Measurements from ENCODE around the gene NOL4L.

NOL4L gene

DNA sequence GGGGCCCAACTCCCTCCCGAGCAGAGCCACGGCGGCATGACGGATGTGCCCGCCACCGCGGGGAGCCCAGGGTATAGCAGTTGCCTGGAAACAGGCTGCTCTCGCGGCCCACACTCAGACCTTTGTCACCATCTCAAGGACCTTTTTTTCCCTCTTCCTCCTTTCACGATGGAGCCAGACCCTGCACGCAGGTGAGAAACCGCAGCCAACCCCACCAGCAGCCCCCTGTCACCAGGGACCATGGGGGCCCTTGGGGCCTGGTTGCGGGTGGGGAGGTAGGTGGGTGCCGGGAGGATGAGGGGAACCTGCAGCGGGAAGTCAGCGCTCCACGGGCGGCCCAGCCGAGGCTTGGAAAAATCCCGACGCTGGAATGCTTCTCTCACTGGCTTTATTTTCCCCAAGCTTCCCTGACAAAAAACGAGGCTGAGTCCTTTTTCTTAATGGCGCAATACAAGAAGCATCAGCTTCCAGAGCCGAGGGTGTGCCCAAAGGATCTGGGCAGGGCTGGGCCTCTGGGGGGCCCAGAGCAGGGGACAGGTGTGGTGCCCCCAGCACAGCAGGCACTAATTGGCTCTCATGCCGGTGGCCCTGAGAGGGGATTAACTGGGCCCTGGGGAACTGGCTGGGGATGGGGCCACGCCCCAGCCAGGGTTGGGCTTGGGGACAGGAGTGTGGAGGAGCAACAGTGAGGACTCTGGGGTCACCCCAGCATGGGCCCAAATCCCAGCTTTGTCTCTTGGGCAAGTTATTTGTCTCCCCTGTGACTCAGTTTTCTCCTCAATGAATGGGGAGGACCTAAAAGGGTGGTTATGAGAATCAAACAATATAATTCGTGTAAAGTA lies 23.9 kb downstream of the NOL4L start:
- no peak for DNase-seq (ENCODE audit: low spot score)

DNA sequence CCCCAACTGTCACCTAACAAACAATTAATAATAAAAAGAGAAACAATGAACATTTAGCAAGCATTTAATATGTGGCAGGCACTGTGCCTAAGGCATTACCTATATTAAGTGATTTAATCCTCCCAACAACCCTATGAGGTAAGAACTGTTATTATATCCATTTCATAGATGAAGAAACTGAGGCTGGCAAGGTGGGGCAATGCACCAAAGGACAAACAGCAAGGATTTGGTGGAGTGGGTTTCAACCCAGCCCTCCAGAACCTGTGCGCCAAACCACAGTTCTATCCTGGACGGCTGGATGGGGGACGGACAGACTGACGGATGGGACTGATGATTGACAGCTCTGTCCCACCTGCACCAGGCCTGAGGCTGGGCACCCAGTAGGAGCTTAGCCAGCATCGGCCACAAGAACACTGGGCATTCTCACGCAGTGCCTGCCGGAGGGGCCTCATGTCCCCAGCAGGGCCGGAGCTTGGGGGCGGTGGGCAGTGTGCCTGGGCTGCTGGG lies 24.6 kb downstream of the NOL4L start:
- DNase-seq (ENCODE audit: low spot score), result no peak

DNA sequence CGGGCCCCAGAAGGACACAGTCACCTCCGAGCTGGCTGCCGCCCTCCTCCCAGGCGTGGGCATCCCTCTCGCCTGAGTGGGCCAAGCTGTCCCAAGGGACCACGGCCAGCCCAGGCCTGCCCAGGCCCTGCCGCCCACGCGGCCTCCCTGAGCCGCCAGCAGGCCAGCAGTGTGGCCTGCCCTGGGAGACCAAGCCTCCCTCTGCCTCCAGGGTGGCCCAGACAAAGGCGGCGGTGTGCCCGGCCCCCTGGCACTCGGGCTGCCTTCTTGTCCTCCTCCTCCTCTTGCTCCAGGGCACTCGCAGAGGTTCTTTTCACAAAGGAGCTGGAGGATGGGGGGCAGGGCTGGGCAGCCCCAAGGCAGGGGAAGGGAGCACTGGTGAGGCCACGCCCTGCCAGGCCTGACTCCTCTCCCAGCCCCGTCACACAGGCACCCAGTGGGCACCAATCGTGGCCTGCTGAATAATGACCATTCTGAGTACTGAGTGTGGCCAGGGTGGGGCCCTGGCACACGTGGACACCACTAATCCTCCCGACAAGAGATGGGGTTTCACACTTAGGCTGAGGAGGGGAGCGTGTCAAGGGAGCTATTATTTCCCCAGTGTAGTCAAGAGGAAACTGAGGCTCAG lies 25.3 kb downstream of the NOL4L start:
- no peak for DNase-seq (ENCODE audit: low spot score)

DNA sequence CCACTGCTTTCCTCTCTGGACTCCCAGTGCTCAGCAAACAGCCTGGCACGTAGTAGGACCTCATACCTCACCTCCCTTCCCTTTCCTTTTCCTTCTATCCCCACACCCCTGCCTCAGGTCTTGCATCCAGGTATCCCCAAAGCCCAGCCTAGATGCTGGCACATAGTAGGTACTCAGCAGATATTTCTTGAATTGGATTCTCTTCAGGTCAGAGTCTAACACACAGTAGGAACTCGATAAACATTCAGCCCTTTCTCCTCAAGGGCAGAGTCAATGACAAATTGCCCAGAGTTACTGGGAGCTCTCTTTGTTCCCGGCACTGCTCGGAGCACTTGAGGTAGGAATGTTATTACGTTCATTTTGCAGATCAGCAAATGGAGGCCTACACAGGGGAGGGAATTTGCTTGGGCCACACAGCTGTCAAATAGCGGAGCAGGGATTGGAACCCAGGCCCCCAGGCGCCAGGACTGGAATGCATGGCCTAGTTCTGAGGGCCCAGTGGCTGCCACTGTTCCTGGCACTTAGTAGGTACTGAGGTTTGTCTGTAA lies 25.9 kb downstream of the NOL4L start:
- DNase-seq (ENCODE audit: low spot score), result no peak

DNA sequence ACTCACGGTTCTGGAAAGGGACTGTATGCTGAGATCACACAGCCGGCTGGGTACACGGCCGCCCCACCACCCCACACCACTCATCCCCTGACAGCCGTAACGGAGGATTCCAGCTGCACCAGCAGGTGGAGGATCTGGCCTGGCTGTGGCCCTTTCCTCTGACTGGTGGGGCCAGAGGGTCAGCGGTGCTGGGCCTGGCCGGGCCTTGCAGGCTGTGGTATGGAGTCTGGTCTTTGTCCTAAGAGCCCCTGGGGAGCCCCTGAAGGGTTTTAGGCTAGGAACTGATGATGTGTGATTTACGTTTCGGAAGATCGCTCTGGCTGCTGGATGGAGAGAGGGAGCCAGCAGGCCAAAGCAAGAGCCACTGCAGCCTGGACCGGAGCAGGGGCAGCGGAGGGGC lies 26.6 kb downstream of the NOL4L start:
- no peak for DNase-seq (ENCODE audit: low spot score)

DNA sequence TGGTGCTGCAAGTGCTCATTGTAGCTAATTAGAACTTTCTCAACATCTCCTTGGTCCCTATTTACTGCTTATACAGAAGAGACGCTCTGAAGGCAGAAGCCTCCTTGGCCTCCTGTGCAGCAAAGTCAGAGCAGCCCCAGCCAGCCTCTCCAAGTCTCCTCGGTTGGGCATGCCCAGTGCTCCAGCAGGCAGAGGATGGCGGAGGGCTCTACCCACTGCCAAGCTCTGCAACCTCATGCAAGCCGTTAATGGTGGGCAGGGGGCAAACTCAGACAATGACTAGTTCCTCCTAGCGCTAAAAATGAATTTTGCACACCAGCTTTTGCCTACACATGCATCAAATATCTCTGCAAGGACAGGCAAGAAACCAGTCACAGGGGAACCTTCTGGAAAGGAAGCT lies 27.8 kb downstream of the NOL4L start:
- no peak for DNase-seq (ENCODE audit: low spot score)

DNA sequence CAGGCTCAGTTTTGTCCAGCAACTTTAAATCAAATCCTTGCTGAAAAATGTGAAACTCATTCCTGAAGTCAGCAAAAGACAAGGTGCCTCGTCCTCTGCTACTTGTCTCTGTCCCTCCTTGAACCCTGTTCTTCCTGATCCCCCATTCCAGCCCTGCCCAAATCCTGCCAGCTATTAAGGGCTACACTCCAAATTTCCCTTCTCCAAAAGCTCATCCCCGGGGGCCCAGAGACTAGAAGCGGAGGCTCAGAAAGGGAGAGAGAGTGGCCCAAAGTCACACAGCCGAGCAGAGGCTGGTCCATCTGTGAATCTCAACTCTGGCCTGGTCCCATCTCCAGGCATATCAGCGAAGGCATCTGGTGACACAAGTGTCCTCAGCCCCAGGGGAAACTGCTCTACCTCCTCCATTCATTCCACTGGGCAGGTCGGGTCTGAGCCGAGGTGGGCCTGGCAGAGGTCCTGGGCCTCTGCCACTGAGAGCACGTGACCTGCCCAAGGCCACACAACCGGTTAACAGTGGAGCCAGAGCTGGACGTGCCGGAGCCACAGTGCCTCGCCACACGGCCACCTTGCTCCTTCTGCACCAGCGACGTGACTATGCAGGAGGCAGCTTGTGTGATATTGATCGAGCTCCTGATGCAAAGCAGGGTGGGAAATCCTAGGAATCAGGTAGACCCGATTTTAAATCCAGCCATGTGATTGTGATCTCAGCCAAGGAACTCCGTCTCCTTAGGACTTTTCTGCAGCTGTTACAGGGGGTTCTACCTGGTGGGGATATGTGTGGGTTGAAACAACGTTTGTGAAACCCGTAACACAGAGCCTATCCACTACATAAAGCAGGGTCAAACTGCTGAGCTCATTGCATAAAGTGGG lies 28.6 kb downstream of the NOL4L start:
- no peak for DNase-seq (ENCODE audit: low spot score)

DNA sequence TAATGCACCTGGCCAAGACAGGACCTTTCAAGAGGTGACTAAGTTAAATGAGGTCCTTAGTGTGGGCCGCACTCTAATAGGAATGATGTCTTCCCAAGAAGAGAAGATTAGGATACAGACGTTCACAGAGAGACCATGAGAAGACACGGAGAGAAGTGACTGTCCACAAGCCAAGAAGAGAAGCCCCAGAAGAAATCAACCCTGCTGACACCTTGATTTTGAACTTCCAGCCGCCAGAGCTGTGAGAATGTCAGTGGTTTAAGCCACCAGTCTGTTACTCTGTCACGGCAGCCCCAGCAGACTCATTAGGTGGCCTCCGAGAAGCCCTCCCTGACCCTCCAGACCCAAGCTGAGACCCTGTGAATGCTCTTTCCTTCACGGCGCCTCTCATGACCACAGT lies 29.5 kb downstream of the NOL4L start:
- no peak for DNase-seq (ENCODE audit: low spot score)

DNA sequence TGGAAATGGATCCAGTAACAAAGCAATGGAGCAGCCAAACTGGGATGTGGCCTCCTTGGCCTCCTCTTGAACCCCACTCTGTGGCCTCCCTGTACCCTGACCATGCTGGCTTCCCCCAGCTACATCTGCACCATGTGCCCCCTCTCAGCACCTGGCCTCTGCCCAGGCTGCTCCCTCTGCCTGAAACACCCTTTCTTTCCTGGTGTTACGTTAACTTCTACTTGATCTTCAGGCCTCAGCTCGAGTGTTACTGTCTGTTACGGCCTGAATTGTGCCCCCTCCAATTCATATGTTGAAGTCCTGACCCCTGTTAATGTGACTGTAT lies 30.2 kb downstream of the NOL4L start:
- no peak for DNase-seq (ENCODE audit: low spot score)

DNA sequence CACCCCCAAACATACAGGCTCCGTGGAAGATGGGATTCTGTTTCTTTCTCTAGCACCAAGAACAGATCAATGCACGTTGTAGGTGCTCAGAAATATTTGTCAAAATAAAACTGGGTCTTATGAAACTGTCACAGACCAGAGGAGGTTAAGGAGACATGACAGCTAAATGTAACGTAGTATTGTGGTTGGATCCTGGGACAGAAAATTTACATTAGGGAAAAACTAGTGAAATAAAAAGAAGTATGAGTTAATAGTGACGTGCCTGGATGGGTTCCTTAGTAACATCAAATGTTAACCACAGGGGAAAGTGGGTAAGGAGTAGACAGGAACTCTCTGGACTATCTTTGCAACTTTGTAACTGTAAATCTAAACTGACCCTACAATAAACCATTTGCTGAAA lies 31.5 kb downstream of the NOL4L start:
- DNase-seq (ENCODE audit: low spot score), result no peak

DNA sequence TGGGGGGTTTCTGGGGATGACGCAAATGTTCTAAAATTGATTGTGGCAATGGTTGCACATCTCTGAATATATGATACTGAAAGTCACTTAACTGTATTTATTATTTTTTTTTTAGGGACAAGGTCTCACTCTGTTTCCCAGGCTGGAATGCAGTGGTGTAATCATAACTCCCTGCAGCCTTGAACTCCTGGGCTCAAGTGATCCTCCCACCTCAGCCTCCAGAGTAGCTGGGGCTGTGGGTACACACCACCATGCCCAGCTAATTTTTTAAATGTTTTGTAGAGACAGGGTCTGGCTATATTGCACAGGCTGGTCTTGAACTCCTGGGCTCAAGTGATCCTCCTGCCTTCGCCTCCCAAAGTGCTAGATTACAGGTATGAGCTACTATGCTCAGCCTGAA lies 33.4 kb downstream of the NOL4L start:
- DNase-seq (ENCODE audit: low spot score), result no peak

DNA sequence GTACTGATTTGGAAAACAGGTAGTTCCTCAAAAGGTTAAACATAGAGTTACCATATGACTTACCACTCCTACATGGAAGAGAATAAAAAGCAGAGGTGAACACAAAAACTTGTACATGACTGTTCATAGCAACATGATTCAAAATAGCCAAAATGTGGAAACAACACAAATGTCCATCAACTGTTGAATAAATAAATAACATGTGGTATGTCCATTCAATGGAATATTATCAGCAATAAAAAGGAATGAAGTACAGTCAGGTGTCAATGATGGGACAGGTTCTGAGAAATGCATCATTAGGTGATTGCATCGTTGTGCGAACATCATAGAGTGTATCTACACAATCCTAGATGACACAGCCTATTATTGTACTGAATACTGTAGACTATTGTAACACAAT lies 35.3 kb downstream of the NOL4L start:
- DNase-seq (ENCODE audit: low spot score), result no peak

DNA sequence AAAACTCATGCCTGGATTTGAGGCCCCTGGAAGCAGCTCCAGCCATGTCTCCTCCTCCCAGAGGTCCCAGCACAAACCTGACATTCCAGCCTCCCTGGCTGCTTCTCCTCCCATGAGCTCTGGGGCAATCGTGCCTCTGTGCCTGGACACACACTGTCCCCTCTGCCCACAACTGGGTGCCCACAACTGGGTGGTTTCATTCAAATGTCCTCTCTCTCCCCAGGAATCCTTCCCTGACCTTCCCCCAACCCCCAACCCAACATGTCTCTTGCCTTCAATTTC lies 37.4 kb downstream of the NOL4L start:
- no peak for DNase-seq (ENCODE audit: low spot score)

DNA sequence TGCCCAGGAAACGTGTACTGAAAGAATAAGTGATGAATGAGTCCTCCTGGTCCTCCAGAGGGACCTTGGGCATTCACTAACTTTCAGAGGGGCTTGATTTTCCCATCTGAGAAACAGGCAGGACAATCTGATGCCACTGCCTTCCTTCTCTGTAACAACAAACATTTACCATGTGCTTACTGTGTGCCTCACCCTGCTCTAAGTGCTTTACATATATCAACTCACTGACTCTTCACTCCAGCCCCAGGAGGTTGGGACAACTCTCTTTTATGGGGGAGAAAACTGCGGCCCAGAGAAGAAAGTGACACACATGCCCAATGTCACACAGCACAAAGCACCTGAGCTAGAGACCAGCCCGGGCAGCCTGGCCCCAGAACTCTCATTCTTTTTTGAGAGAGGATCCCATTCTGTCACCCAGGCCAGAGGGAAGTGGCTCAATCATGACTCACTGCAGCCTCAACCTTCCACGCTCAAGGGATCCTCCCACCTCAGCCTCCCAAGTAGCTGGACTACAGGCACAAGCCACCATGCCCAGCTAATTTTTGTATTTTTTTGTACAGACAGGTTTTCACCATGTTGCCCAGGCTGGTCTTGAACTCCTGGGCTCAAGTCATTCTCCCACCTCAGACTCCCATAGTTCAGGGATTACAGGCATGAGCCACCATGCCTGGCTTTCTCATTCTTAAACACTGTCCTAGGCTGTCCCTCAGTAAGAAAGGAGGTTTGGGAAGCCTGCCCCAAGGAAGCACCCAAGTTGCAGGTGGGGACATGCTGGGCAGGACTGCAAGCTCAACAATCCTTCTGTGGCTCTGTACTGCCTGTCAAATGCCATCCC lies 38.0 kb downstream of the NOL4L start:
- DNase-seq (ENCODE audit: low spot score), result no peak

DNA sequence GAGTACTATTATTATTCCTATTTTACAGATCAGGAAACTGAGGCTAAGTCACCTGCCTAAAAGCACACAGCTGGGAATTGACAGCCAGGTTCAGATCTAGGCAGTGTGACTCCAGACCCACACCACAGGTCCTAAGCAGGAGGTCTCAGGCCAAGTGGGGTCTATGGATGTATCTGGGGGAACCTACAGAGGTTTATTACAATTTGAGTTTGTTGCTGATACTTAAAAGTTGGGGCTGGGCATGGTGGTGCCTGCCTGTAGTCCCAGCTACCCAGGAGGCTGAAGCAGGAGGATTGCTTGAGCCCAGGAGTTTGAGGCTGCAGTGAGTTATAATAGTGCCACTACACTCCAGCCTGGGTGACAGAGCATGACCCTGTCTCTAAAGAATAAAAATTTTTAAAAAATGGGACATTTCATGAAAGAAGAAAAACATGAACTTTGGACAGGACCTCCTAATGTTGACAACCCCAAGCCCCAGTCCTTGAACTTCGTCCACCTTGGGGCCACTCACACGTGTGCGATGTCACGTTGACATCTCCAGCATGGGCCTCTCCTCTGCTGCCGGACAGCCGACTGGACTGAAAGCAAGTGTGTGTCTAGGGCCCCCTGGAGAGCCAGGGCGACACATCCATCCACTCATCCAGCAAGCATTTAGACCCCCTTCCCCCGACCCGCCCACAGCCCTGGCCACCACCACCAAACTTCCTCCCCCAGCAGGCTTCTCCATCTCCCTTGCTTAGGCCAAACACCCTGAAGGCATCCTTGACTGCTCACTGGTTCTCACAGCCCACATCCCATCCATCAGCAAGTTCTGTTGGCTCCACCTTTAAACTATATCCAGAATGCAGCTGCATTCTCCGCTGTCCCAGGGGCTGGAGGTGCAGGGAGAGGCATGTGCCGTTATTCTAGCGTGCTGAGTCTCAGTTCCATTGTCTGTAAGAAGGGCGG lies 40.0 kb downstream of the NOL4L start:
- no peak for DNase-seq (ENCODE audit: low spot score)

DNA sequence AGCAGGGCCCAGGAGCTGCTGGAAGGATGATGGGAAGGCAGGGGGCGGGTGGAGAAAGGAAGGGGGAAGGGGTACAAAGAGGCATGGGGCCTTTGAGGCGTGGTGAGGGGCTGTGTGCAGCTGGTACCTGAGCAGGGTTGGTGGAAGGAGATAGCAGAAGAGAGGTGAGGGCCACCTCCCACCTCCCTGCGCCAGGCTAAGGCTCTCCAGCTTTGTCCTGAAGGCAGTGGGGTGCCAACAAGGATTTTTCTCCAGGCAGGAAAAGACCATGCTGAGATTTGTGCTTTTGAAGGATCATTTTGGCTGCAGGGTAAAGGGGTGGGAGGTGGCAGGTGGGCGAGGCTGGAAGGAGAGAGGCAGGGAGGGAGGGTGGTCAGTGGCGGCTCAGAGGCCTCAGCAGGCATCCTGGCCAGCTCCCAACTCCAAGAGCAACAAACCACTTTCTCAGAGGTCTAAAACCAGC lies 40.8 kb downstream of the NOL4L start:
- no peak for DNase-seq (ENCODE audit: low spot score)

DNA sequence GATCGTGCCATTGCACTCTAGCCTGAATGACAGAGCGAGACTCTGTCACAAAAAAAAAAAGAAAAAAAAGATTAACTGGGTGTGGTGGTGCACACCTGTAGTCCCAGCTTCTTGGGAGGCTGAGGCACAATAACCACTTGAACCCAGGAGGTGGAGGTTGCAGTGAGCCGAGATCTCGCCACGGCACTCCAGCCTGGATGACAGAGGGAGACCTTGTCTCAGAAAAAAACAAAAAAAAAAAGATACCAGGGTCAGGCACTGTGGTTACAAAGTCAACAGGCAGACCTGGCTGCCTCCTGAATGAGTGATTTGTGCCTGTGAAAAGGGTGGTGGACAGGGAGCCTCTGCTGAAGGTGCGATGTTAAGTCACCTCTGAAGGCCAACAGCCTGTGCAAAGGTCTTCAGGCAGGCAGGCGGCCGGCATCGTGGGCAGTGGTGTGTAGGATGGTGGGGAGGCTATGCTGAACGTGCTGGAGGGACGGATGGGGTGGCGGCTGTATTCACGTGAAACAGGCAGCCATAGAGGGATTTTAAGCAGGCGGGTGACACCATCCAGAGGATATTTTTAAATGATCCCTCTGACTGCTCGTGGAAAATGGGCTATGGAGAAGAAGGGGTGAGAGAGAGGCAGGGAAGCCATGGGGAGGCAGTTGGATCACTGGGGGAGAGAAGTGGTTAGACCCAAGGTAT lies 41.4 kb downstream of the NOL4L start:
- DNase-seq (ENCODE audit: low spot score), result no peak

DNA sequence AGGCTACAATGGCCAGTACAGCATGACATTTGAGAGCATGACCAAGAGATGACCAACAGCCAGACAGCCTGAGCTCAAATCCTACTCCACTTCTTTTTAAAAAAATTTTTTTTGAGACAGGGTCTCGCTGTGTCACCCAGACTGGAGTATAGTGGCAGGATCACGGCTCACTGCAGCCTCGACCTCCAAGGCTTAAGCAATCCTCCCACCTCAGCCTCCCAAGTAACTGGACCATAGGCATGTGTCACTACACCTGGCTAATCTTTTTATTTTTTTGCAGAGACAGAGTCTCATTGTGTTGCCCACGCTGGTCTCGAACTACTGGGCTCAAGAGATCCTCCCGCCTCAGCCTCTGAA lies 42.9 kb downstream of the NOL4L start:
- no peak for DNase-seq (ENCODE audit: low spot score)

DNA sequence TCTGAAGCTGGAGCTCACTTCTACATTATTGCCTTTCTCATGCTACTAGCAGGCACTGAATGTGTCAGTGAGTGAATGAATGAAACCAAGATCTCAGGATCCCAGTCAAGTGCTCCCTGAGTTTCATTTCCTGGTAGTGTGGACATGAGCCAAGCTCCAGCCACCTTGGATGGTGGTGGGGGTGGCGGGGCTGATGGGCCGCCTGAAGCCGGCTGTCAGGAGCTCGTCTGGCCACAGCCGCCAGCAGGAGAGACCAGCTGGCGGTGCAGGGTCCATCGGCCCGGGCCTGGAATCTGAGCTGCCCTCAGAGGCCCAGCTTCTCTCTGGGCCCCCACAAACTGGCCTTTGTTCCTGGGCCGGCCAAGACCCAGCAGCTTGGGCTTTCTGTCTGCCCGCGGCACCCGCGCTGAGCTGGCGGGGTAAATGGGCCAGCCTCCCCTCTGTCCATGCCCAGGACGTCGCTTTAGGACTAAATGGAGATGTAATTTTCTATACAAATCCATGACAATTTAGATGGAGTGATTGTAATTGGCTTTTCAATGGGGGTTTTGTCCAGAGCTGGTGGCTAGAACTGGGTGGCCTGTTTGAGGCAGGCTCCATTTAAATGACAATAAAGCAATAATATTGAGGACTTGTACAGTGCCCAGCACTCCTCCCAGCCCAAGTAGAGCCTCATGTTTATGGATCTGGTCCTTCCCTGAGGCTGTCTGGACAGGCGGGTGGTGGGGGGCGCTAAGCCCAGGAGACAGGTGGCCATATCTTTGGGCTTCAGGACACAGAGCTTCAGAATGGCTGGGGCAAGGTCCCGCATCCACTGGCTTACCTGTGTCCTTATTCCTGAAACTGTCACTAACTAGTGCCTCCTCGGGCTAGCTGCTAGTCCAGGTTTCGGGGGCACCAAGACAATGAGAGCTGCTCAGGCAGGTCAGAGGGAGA lies 43.5 kb downstream of the NOL4L start:
- no peak for DNase-seq (ENCODE audit: low spot score)
